Activated CD4-positive, alpha-beta memory T cell treated with anti-CD3 and anti-CD28 coated beads for 36 hours (primary cell): ENCODE measurements around the gene BCAP31. TPM values are rescaled to one million over a fixed set of nuclear protein-coding genes. Genes with fewer than 3 reads are reported as not detected.

Source experiments
- CTCF ChIA-PET: fragments of 350-600 bp; sonication (Branson Sonifier 250); formaldehyde crosslinking; loops from one replicate; lab custom pipeline; 2021; ENCODE audit warnings: antibody characterized with exemption, inconsistent platforms; lab: Charles Lee
- POLR2A ChIA-PET: fragments of 350-600 bp; sonication (Branson Sonifier 250); formaldehyde crosslinking; loops from one replicate; lab custom pipeline; 2021; ENCODE audit warnings: antibody characterized with exemption; lab: Charles Lee
- DNase-seq: peaks from one replicate; pipeline ENCODE4 v3.0.0-alpha.2; 2020
- H3K27ac Mint-ChIP-seq: one replicate; pipeline ENCODE4 v1.8.0; 2021; ENCODE audit warnings: mixed read lengths
- H3K27me3 Mint-ChIP-seq: one replicate; pipeline ENCODE4 v1.8.0; 2021; ENCODE audit warnings: mixed read lengths
- H3K36me3 Mint-ChIP-seq: one replicate; pipeline ENCODE4 v1.8.0; 2021; ENCODE audit warnings: mixed read lengths
- H3K4me1 Mint-ChIP-seq: one replicate; pipeline ENCODE4 v1.8.0; 2021; ENCODE audit warnings: low read depth, mixed read lengths
- H3K4me3 Mint-ChIP-seq: one replicate; pipeline ENCODE4 v1.8.0; 2021; ENCODE audit warnings: mild to moderate bottlenecking, mixed read lengths
- H3K9me3 Mint-ChIP-seq: one replicate; pipeline ENCODE4 v1.8.0; 2021; ENCODE audit warnings: mixed read lengths
- intact Hi-C: fragments of 100-400 bp; cut with micrococcal nuclease; formaldehyde crosslinking; loops from one replicate; pipeline ENCODE4 v1.15.1; 2023
- total RNA-seq, 2 experiments: library from RNA; stranded (reverse); gene quantifications; one replicate each; pipeline ENCODE4 v1.2.3, GENCODE V29; 2021

Gene BCAP31
- 100 to 1,000 TPM; 119 to 121 TPM for total RNA-seq

- H3K4me3 Mint-ChIP-seq, result peak within 1 kb of the TSS; percentile 86
- POLR2A ChIA-PET, result no interaction called here
- peaks cover 24% of the 10 kb centered on the region for H3K4me1 Mint-ChIP-seq
Observed at GRCh38 chrX:153724252-153725038, at the start of gene BCAP31, which contains the start of gene ABCD1. Gene BCAP31 (minus strand): TSS chrX:153724387. CDS start chrX:153723244, 1,143 bp downstream. Gene ABCD1 (plus strand): TSS chrX:153724856. CDS start chrX:153725267, 411 bp downstream.

GRCh38 chrX:153773218-153773611, 49.0 kb upstream of the BCAP31 start:
- intact Hi-C loops, result no loop called here
- Mint-ChIP-seq H3K4me1 (no peaks in the 10 kb centered on the region), H3K9me3 (no peaks in the 10 kb centered on the region), H3K36me3 (no peaks in the 10 kb centered on the region), H3K27ac (no peak overlapping the region), H3K27me3 (no peaks in the 10 kb centered on the region), H3K4me3 (no peak overlapping the region)
- ChIA-PET POLR2A (no interaction called here), CTCF (no interaction called here)
- no peak for DNase-seq

More at GRCh38 chrX:153724252-153725038, at the start of gene BCAP31, which contains the start of gene ABCD1:
- intact Hi-C loops, result loop anchor here (1.0 to 10.0 kb wide), 4 partner anchors 70 to 254 kb away; partner anchors contain the start of genes ARHGAP4, HAUS7, HCFC1 and IDH3G
- Mint-ChIP-seq H3K27ac (peak within 1 kb of the TSS; percentile 88), H3K9me3 (no peaks in the 10 kb centered on the region), H3K27me3 (no peaks in the 10 kb centered on the region), H3K36me3 (peaks cover 16% of the 10 kb centered on the region)
- DNase-seq, result peak; percentile 91
- CTCF ChIA-PET, result interaction anchor here (0.6 kb wide), 1 partner anchor 16 kb away, joined by 3 read pairs; no protein-coding TSS in a partner anchor

GRCh38 chrX:153772316-153773217, 48.4 kb upstream of the BCAP31 start:
- Mint-ChIP-seq H3K27ac (no peak overlapping the region), H3K27me3 (no peaks in the 10 kb centered on the region), H3K4me3 (no peak overlapping the region), H3K36me3 (no peaks in the 10 kb centered on the region), H3K4me1 (no peaks in the 10 kb centered on the region), H3K9me3 (no peaks in the 10 kb centered on the region)
- ChIA-PET CTCF (no interaction called here), POLR2A (no interaction called here)
- intact Hi-C loops, result no loop called here
- no peak for DNase-seq

- H3K36me3 Mint-ChIP-seq, result no peaks in the 10 kb centered on the region
- no peaks in the 10 kb centered on the region for H3K27me3 Mint-ChIP-seq
- H3K4me3 Mint-ChIP-seq, result no peak overlapping the region
- intact Hi-C loops, result no loop called here
- ChIA-PET POLR2A (no interaction called here), CTCF (no interaction called here)
- no peak overlapping the region for H3K27ac Mint-ChIP-seq
- H3K4me1 Mint-ChIP-seq, result peaks cover 2% of the 10 kb centered on the region
- no peak for DNase-seq
- H3K9me3 Mint-ChIP-seq, result no peaks in the 10 kb centered on the region
Observed at GRCh38 chrX:153771415-153772315, 47.5 kb upstream of the BCAP31 start.

- H3K4me3 Mint-ChIP-seq, result no peak overlapping the region
- no peak for DNase-seq
Observed at GRCh38 chrX:153770601-153771414, 46.6 kb upstream of the BCAP31 start.

GRCh38 chrX:153769865-153770600, 45.8 kb upstream of the BCAP31 start:
- Mint-ChIP-seq H3K4me3 (no peak overlapping the region), H3K9me3 (no peaks in the 10 kb centered on the region), H3K36me3 (no peaks in the 10 kb centered on the region), H3K27me3 (no peaks in the 10 kb centered on the region), H3K27ac (no peak overlapping the region), H3K4me1 (peaks cover 6% of the 10 kb centered on the region)
- CTCF ChIA-PET, result no interaction called here
- no peak for DNase-seq
- POLR2A ChIA-PET, result no interaction called here
- intact Hi-C loops, result no loop called here

More at GRCh38 chrX:153770601-153771414, 46.6 kb upstream of the BCAP31 start:
- H3K27me3 Mint-ChIP-seq, result no peaks in the 10 kb centered on the region
- intact Hi-C loops, result no loop called here
- H3K27ac Mint-ChIP-seq, result no peak overlapping the region
- H3K36me3 Mint-ChIP-seq, result no peaks in the 10 kb centered on the region
- POLR2A ChIA-PET, result no interaction called here
- CTCF ChIA-PET, result no interaction called here
- H3K4me1 Mint-ChIP-seq, result peaks cover 6% of the 10 kb centered on the region
- H3K9me3 Mint-ChIP-seq, result no peaks in the 10 kb centered on the region

GRCh38 chrX:153769158-153769864, 45.1 kb upstream of the BCAP31 start:
- no peaks in the 10 kb centered on the region for H3K36me3 Mint-ChIP-seq
- no peak overlapping the region for H3K4me3 Mint-ChIP-seq
- POLR2A ChIA-PET, result no interaction called here
- H3K27me3 Mint-ChIP-seq, result no peaks in the 10 kb centered on the region
- H3K9me3 Mint-ChIP-seq, result no peaks in the 10 kb centered on the region
- peaks cover 6% of the 10 kb centered on the region for H3K4me1 Mint-ChIP-seq
- CTCF ChIA-PET, result interaction anchor here (1.3 kb wide), 1 partner anchor 178 kb away, joined by 4 read pairs; no protein-coding TSS in a partner anchor
- DNase-seq, result no peak
- intact Hi-C loops, result no loop called here
- no peak overlapping the region for H3K27ac Mint-ChIP-seq

- Mint-ChIP-seq H3K27me3 (no peaks in the 10 kb centered on the region), H3K4me1 (peaks cover 9% of the 10 kb centered on the region), H3K27ac (no peak overlapping the region), H3K9me3 (no peaks in the 10 kb centered on the region), H3K36me3 (no peaks in the 10 kb centered on the region), H3K4me3 (no peak overlapping the region)
- intact Hi-C loops, result no loop called here
- CTCF ChIA-PET, result interaction anchor here (1.3 kb wide), 1 partner anchor 179 kb away, joined by 4 read pairs; no protein-coding TSS in a partner anchor
- POLR2A ChIA-PET, result no interaction called here
- no peak for DNase-seq
Observed at GRCh38 chrX:153768311-153769157, 44.3 kb upstream of the BCAP31 start.

GRCh38 chrX:153767674-153768055, 43.5 kb upstream of the BCAP31 start:
- intact Hi-C loops, result no loop called here
- CTCF ChIA-PET, result interaction anchor here (1.3 kb wide), 1 partner anchor 179 kb away, joined by 4 read pairs; no protein-coding TSS in a partner anchor
- no peak for DNase-seq
- Mint-ChIP-seq H3K4me1 (peaks cover 9% of the 10 kb centered on the region), H3K4me3 (no peak overlapping the region), H3K9me3 (no peaks in the 10 kb centered on the region), H3K27ac (no peak overlapping the region), H3K27me3 (no peaks in the 10 kb centered on the region), H3K36me3 (no peaks in the 10 kb centered on the region)
- POLR2A ChIA-PET, result no interaction called here
